ENCODE data around the gene PHTF1.

Gene PHTF1

DNA sequence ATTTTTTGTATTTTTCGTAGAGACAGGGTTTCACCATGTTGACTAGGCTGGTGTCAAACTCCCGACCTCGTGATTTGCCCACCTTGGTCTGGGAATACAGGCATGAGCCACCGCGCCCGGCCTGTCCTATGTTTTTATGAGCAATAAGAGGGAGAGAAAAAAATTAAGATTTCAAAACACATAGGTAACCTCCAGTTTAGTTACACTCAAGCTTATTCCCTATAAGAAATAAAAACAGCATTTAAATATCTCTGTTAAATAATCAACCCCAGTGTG lies 45.9 kb upstream of the PHTF1 start:
- H3K79me2 ChIP-seq (ENCODE audit: insufficient read depth, low read length): peaks cover 98% of the 10 kb centered on the region
- H4K20me1 ChIP-seq (ENCODE audit: insufficient read depth, low read length): 0 out of 2 replicates have a peak, but pooled peaks cover 3% of the 10 kb centered on the region
- no peaks in the 10 kb centered on the region for H3K9me2 ChIP-seq (ENCODE audit: low read depth, low read length)
- no peak overlapping the region for H3K27ac ChIP-seq (ENCODE audit: low read depth, low read length, poor library complexity, severe bottlenecking)
- H3K36me3 ChIP-seq (ENCODE audit: insufficient read depth, low read length): peaks cover 13% of the 10 kb centered on the region
- H3K4me2 ChIP-seq (ENCODE audit: low read length): no peak overlapping the region
- no peaks in the 10 kb centered on the region; the same call in 1 of the 2 replicates for H3K9me3 ChIP-seq (ENCODE audit: low read length)
- no peak overlapping the region for H3K4me3 ChIP-seq (ENCODE audit: low read depth, low read length, poor library complexity, severe bottlenecking)
- no peak overlapping the region for H2AFZ ChIP-seq (ENCODE audit: low read length)
- no peaks in the 10 kb centered on the region for H3K27me3 ChIP-seq (ENCODE audit: insufficient read depth, low read length)
- peaks cover 28% of the 10 kb centered on the region for H3K4me1 ChIP-seq (ENCODE audit: insufficient read depth, low read length, severe bottlenecking)
- no peak overlapping the region for H3K9ac ChIP-seq (ENCODE audit: low read length)
- TF ChIP-seq, protein P1, sequence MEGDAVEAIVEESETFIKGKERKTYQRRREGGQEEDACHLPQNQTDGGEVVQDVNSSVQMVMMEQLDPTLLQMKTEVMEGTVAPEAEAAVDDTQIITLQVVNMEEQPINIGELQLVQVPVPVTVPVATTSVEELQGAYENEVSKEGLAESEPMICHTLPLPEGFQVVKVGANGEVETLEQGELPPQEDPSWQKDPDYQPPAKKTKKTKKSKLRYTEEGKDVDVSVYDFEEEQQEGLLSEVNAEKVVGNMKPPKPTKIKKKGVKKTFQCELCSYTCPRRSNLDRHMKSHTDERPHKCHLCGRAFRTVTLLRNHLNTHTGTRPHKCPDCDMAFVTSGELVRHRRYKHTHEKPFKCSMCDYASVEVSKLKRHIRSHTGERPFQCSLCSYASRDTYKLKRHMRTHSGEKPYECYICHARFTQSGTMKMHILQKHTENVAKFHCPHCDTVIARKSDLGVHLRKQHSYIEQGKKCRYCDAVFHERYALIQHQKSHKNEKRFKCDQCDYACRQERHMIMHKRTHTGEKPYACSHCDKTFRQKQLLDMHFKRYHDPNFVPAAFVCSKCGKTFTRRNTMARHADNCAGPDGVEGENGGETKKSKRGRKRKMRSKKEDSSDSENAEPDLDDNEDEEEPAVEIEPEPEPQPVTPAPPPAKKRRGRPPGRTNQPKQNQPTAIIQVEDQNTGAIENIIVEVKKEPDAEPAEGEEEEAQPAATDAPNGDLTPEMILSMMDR (IDR thresholded peaks at IDR 0.05; ENCODE audit: low read length): no peak
- no peak for TF ChIP-seq EZH2 (IDR thresholded peaks at IDR 0.05; ENCODE audit: borderline replicate concordance, low read length)
- H3F3A ChIP-seq (ENCODE audit: insufficient read depth, low read length): no peaks in the 10 kb centered on the region

DNA sequence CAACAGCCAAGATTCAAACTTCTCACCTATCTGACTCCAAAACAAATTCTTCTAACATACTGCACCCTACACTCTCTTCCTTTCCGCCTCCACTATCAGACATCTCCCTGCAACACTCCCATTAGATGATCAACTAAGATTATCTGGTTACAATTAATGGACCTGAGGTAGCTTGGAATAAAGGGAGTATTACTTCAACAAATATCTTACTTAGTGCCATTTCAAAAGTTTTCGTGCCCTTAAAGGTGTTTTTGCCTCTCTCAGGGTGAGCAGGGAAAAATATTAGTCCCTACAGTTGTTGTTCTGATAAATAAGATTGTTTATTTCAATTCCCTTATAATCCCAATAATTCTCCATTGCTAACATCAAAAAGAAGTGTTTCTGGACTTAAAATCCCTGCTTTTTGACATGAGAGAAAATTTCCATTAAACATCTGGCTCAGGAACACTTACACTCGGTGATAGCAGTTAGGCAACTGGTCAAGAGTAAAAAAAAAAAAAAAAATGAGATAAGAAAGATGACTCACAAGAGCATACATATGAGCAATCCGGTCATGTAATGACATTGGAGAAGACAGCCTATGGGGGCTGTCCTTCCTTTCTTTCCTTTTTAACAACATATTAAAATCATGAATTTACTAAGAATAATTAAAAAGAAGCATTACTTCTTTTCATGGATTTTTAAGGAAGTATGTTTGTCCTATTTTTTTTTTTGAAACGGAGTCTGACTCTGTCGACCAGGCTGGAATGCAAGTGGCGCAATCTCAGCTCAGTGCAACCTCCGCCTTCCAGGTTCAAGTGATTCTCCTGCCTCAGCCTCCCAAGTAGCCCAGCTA lies 45.4 kb upstream of the PHTF1 start:
- Histone ChIP-seq H3K4me1 (ENCODE audit: insufficient read depth, low read length, severe bottlenecking) (peaks cover 23% of the 10 kb centered on the region), H3K79me2 (ENCODE audit: insufficient read depth, low read length) (peaks cover 98% of the 10 kb centered on the region), H3F3A (ENCODE audit: insufficient read depth, low read length) (no peaks in the 10 kb centered on the region), H2AFZ (ENCODE audit: low read length) (no peak overlapping the region), H3K27me3 (ENCODE audit: insufficient read depth, low read length) (no peaks in the 10 kb centered on the region), H3K9me2 (ENCODE audit: low read depth, low read length) (no peaks in the 10 kb centered on the region), H3K27ac (ENCODE audit: low read depth, low read length, poor library complexity, severe bottlenecking) (no peak overlapping the region), H3K9ac (ENCODE audit: low read length) (no peak overlapping the region), H3K4me2 (ENCODE audit: low read length) (no peak overlapping the region), H3K36me3 (ENCODE audit: insufficient read depth, low read length) (peaks cover 13% of the 10 kb centered on the region), H3K4me3 (ENCODE audit: low read depth, low read length, poor library complexity, severe bottlenecking) (no peak overlapping the region), H4K20me1 (ENCODE audit: insufficient read depth, low read length) (0 out of 2 replicates have a peak, but pooled peaks cover 3% of the 10 kb centered on the region), H3K9me3 (ENCODE audit: low read length) (no peaks in the 10 kb centered on the region; the same call in 1 of the 2 replicates)
- TF ChIP-seq, protein P1 (IDR thresholded peaks at IDR 0.05; ENCODE audit: low read length): no peak
- TF ChIP-seq EZH2 (IDR thresholded peaks at IDR 0.05; ENCODE audit: borderline replicate concordance, low read length): no peak

DNA sequence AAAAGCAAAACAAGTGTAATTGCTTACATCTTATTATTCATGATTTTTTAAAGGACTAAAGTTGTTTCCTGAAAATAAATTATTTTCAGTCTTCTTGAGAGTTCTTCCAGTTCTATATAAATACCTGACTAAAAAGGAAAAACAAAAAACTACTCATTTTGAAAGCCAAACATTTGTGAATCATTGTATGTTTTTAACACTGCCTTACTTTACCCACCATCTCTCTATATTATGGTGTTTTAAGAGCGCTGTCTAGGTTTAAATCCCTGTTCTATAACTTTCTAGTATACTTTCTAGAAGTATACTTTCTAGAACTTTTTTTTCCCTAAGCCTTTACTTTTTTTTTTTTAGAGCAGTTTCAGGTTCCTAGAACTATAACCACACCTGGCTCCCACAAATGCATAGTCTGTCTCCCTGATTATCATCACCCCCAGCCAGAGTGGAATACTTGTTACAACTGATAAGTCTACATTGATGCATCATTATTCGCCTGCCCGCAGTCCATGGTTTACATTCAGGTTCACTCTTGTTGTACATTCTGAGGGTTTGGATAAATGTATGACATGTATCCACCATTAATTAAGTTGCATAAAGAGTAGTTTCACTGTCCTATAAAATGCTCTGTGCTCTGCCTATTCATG lies 43.2 kb upstream of the PHTF1 start:
- H4K20me1 ChIP-seq (ENCODE audit: insufficient read depth, low read length): 0 out of 2 replicates have a peak, but pooled peaks cover 3% of the 10 kb centered on the region
- no peak overlapping the region for H3K4me2 ChIP-seq (ENCODE audit: low read length)
- no peak overlapping the region for H3K27ac ChIP-seq (ENCODE audit: low read depth, low read length, poor library complexity, severe bottlenecking)
- peaks cover 11% of the 10 kb centered on the region for H3K4me1 ChIP-seq (ENCODE audit: insufficient read depth, low read length, severe bottlenecking)
- H3F3A ChIP-seq (ENCODE audit: insufficient read depth, low read length): no peaks in the 10 kb centered on the region
- no peaks in the 10 kb centered on the region for H3K9me2 ChIP-seq (ENCODE audit: low read depth, low read length)
- no peaks in the 10 kb centered on the region; the same call in 1 of the 2 replicates for H3K9me3 ChIP-seq (ENCODE audit: low read length)
- H2AFZ ChIP-seq (ENCODE audit: low read length): no peak overlapping the region
- H3K4me3 ChIP-seq (ENCODE audit: low read depth, low read length, poor library complexity, severe bottlenecking): no peak overlapping the region
- TF ChIP-seq EZH2 (IDR thresholded peaks at IDR 0.05; ENCODE audit: borderline replicate concordance, low read length): no peak
- TF ChIP-seq, protein P1 (IDR thresholded peaks at IDR 0.05; ENCODE audit: low read length): no peak
- peaks cover 98% of the 10 kb centered on the region for H3K79me2 ChIP-seq (ENCODE audit: insufficient read depth, low read length)
- no peaks in the 10 kb centered on the region for H3K27me3 ChIP-seq (ENCODE audit: insufficient read depth, low read length)
- peaks cover 14% of the 10 kb centered on the region for H3K36me3 ChIP-seq (ENCODE audit: insufficient read depth, low read length)
- no peak overlapping the region for H3K9ac ChIP-seq (ENCODE audit: low read length)

All from OCI-LY1 (cell line).